HPDE6-E6E7 (cell line): ENCODE data around the gene ARHGAP25.

ENCODE experiments used
- DNase-seq: peaks from one replicate; pipeline ENCODE4 v3.0.0; 2011; ENCODE audit warnings: missing footprints; ENCODE audit errors: extremely low spot score

The ARHGAP25 gene

DNA sequence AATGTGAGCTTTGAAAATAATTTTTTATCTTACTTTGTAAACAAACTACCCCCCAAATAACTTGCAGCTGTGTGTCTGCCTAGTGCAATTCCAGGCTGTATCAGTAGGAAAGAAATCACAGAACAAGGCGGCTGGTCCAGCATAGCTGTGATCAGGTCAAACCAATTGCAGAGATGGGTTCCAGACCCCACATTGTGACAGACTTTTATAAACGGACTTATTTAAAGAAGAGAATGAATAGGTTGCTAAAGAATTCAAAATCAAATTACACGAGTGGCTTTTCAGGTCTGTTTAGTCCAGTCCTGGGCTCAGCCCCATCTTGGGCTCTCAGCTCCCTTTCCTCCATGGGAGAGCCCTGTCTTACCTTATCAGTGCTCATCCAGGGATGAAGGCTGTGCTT is 125.5 kb downstream of the ARHGAP25 start:
- no peak for DNase-seq

DNA sequence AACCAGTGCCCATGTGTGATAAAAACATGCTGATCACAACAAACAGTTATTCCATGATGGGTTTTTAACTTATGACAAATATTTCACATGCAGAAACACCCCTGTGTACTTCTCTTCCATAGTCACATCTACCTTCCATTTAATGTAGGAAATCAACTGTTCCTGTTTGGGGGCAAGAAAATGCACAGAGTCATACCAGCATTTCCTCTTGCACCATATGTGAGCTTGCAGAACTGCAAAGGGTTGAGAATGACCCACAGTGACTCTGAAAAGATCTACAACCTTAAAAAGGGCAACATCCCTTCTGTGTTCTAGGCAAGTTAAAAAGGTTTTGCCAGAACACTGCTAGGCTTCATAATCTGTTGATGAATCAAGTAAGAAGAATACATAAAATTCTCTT is 126.7 kb downstream of the ARHGAP25 start:
- DNase-seq = no peak

DNA sequence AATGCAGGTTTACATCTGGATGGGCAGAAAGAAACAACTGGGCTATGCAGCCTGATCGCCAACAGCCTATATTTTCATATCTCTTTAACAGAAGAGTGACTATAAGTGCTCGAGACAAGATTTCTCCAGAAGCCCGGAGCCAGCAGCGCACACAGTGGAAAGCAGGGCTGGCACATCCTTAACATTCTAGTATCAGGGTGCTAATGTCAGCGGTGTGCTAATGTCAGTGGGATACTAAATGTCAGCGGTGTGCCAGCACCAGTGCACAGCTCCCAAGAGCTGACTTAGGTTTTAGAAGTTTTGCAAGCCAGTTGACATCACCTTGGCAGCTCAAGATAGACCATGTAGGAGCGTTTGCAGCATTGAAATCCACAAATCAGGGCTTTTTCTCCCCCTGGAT is 128.3 kb downstream of the ARHGAP25 start:
- DNase-seq = no peak

DNA sequence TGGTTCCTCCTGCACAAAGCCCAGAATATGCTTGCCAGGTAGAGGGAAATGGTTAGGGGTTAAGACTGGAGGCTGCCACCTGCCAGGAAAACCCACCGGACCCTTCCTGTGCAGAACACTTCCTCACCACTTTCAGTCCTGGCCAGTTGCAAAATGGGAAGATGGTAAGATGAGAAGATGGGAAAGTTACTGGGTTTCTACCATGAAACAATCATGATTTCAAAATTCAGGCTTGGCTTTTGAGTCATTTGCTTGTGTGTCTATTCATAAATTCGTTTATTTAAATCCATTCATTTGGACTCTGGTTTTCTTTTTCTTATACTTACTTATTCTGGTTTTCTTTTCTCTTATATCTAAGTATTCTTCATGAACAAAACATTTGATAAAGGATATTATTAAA is 129.4 kb downstream of the ARHGAP25 start:
- DNase-seq = no peak

DNA sequence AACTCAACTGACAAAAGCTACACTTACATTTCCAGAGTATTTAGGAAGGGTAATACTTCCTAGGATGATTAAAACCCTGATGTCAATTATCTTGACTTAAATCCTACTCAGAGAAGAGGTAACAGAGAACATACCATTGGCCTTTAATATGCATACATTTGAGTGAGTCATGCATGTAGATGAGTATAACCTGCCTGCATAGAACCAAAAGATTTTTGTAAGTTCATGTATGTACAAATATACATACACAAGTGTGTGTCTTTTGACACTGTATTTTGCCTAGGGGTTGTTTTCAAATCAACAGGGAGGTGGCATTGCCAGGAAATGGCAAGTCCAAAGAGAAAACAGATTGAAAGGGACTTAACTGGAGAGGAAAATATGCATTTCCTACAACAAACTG is 130.5 kb downstream of the ARHGAP25 start:
- DNase-seq = no peak

DNA sequence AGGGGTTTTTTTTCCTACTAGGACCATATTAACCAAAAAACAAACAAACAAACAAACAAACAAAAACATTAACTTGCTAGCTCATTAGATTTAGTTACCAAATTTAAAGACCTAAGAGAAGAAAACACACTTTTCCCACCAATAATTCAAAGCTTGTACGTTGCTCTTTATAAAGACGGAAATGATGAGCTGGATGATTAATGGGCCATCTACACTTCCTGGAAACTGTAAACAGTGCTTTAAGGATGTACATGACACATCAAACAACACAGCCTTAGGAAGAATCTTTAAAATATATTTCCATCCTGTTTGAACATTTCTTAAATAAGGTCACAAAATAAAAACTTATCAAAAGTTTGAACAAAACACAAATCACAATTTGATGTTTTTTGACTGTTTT is 135.6 kb downstream of the ARHGAP25 start:
- peak; percentile 9 for DNase-seq

DNA sequence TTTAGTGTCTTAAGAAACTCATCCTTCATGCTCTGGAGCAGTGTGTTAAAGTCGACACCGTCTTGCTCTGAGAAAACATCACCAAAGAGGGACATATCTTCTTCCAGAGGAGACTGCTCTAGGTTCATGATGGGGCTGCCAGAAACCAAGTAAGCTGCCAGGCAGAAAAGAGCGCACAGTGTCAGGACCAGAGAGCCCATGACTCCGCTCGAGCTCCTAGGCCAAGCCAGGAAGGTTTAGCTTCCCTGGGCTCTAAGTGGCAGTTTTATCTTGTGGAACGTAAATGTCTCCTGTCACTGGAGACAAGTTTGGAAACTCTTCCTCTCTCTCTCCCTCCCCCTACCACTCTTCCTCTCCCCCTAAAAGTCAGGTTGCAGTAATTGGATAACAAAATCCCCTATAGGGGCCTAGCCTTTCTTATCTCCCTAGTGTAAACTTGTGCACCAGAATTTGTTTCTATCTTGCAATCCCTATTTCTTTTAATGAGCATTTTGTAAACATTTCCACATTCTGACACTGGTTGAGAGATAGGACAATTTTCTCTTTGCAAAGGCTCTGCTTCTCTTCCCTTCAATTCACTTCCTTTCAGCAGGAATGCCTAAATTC is 136.7 kb downstream of the ARHGAP25 start, which contains the start of gene BMP10:
Gene BMP10, minus strand, starts transcription at position 239 of the 606 bp plus-strand sequence. Its CDS starts 39 bp downstream, at position 200.
- no peak for DNase-seq
